Posterior vena cava (tissue), 2 donors: ENCODE results near the gene YEATS2. TPM values are rescaled to one million over a fixed set of nuclear protein-coding genes. Genes with fewer than 3 reads are reported as not detected.
A peak's percentile ranks its signal among the peaks of the same experiment; 100 is the strongest.
"Not testable (repeated sequence)": the region's sequence is repeated elsewhere in the genome, so short reads cannot be mapped to it uniquely, and the experiment has no call there.

Source experiments
- DNase-seq: peaks from one replicate; pipeline ENCODE4 v3.0.0-alpha.2; 2020; ENCODE audit warnings: low spot score
- intact Hi-C, 2 donors: fragments of 100-400 bp; cut with DNase I; formaldehyde crosslinking; loops; one replicate each; pipeline versions ENCODE4 v1.14.1 to v1.14.2; 2022 to 2023
- long read RNA-seq, 2 donors: library from polyadenylated mRNA; unstranded; transcript quantifications; one replicate each; pipeline ENCODE4 v2.0.0, GENCODE V29; 2020 to 2021
- total RNA-seq, 2 donors: library from RNA; stranded (reverse); fragmentation: NEBNext Ultra II Directional; extraction: Animal tissue kit (Norgen Biotek cat#: 25700); gene quantifications; one replicate each; pipeline ENCODE4 v1.2.1, GENCODE V29; 2021
- donor health status: DM: yes; HTN: yes; CAD: no.
- donor health status: DM: yes; HTN: yes; CAD: no.

The YEATS2 gene
- 10 to 100 TPM; 20.8 to 23.6 TPM for total RNA-seq
- long read RNA-seq, donor 1, partial matches to known transcripts, result 3 of 8 reads
- long read RNA-seq, donor 1, other reads (novel, unspliced or antisense), result 5 of 8 reads
- long read RNA-seq, donor 2, partial matches to known transcripts, result 4 of 8 reads
- long read RNA-seq, donor 2, other reads (novel, unspliced or antisense), result 4 of 8 reads

DNA sequence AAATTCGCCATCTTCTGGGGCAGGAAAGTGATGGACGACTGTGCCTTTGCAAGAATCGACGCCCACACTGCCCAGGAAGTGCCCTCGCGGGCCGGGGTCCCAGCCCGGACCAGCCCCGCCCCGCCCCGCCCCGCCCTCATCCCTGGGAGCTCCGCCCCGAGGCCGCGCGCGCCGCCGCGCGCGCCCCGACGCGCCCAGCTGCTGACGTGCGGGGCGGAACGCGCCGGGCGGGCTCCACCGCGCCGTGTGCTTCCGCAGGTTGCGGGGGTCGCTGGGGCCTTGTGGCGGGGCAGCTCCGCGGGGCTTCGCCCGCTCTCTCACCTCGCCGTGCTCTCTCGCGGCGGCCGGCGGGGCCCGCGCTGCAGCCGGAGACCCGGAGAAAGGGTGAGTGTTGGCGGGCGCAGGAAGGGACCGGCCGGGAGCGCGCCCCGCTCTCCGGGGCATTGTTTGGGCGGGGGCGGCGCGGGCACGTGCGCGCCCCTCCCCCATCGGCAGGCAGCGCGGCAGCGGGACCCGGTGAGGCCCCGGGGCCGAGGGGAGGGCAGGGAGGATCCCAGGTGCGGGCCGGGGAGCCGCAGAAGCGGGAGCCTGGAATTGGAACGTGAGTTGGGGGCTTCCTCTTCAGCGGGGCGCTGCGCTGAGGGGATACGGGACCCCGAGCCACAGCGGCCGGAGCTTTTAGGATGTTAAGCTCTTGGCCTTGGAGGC is at the start of gene YEATS2:
TSS of gene YEATS2 (plus strand) at position 188 of the 708 bp plus-strand sequence. CDS start 17,366 bp downstream, outside the sequence.
- intact Hi-C loops, result no loop called here
- peak; percentile 88 for DNase-seq

DNA sequence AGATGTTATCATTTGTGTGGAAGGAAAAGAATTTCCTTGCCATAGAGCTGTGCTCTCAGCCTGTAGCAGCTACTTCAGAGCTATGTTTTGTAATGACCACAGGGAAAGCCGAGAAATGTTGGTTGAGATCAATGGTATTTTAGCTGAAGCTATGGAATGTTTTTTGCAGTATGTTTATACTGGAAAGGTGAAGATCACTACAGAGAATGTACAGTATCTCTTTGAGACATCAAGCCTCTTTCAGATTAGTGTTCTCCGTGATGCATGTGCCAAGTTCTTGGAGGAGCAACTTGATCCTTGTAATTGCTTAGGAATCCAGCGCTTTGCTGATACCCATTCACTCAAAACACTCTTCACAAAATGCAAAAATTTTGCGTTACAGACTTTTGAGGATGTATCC is 47.0 kb upstream of the YEATS2 start:
- no peak for DNase-seq
- intact Hi-C loops, result no loop called here

DNA sequence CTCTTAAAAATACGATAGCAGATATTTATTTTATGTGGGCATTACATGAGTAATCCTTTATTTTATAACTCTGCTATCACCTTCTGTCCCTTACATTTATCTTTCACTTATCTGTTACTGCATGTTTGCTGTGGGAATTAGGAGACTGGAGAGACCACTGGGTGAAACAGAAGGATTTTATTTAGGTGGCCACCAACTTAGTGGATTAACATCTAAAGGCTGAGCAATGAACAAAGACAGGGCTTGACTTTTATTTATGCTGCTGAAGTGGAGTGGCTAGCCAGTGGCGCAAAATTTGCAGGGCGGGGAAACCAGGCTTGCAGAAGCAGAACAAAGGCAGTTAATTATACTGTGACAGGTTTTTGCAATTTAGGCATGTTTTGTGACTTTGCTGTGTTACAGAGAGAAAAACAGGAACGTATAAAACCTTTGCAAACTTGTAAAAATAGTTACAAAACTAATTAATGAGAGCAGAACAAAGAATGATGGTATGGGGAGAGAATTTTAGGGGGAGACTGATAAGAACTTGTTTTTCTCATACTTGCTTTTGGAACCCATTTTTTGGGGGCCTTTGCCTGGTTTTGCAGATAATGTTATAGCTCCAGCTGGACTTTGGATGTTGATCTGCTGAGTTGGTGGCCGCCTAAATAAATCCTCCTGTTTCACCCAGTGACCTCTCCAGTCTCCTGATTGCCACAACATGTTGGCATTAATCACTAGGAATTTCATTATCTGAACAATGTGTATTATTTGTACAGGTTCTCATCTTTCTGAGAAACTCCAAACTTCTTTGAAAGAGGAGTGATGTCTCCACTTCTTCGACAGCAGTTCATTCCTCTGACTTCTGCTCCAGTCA is 44.2 kb upstream of the YEATS2 start:
- intact Hi-C loops, result no loop called here
- DNase-seq, result no peak

DNA sequence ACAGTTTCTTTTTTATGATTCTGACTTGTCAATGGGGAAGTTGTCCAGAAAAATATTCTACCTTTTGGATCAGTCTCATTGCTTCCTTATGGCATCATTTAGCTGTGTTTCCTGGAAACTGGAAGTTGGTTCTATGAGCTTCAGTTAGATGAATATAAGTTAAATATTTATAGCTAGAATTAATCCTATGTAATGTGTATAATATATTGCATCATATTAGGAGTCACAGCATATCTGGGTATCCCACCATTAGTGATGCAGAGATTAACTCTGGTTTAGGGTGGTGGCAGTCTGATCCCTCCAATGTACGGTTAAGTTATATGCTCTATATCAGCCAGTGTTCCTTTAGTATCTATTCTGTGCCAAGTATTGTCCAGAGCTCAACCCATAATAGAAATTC is 42.9 kb upstream of the YEATS2 start:
- intact Hi-C loops, result no loop called here

DNA sequence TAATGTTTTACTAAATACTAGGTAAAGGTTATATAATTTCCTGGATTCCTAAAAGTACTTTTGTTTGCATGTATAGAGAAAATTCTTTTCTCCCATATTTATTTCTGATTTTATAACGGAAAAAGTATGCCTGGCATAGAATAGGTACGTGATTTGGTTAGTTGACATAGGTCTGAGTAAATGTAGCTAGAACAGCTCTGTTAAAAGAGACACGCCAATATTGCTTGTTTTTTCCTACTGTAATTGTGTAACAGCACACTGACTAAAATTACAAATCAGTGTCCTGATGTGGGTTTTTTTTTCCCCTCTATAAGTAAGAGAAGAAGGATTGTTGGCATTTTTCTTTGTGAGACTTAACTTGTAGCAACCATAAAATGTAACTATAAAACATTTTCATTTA is 35.5 kb upstream of the YEATS2 start:
- no peak for DNase-seq
- intact Hi-C loops, result no loop called here

More for the DNA sequence above, 42.9 kb upstream of the YEATS2 start:
- DNase-seq, result no peak

DNA sequence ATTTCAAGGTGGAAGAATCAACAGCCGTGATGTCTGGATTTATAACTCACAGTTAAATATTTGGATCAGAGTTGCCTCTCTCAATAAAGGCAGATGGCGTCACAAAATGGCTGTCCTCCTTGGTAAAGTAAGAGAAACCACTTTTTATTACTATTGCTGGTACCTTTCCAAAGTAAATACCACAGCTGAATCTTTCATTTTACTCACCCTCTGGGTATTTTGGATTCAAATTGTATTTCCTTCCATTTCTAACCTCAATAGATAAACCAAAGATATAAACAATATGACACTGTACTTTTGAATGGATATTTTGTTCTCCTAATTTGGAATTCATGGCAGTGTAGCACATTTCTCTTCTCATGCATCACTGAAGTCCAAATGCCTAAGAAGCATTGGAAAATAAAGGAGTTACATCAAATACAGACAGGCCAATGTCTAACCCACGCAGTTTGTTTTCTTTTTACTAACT is 32.6 kb upstream of the YEATS2 start:
- DNase-seq, result no peak
- intact Hi-C loops, result no loop called here

DNA sequence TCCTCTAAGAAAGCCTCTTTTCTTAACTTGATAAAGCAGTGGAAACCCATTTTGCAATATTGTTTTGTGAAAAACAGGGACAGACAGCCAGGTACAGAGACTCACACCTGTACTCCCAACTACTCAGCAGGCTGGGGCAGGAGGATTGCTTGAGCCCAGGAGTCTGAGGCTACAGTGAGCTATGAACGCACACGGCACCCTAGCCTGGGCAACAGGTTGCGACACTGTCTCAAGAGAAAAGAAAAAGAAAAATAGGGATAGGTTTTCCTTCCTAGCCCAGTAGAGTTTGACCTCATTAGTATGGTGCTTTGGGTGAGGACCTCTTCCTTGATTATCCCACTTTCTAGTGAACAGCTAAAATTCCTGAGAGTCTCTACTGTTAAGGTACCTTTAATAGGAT is 17.5 kb upstream of the YEATS2 start:
- no peak for DNase-seq

DNA sequence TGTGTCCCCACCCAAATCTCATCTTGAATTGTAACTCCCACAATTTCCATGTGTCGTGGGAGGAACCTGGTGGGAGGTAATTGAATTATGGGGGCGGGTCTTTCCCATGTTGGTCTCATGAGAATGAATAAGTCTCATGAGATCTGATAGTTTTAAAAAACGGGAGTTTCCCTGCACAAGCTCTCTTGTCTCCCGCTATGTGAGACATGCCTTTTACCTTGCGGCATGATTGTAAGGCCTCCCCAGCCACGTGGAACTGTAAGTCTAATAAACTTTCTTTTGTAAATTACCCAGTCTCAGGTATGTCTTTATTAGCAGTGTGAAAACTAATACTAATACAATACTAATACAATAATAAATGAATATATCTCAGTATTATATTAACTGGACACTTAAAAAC is 9.9 kb upstream of the YEATS2 start:
- DNase-seq, result no peak
- intact Hi-C loops, result no loop called here

More for the DNA sequence above, 17.5 kb upstream of the YEATS2 start:
- intact Hi-C loops, result no loop called here

DNA sequence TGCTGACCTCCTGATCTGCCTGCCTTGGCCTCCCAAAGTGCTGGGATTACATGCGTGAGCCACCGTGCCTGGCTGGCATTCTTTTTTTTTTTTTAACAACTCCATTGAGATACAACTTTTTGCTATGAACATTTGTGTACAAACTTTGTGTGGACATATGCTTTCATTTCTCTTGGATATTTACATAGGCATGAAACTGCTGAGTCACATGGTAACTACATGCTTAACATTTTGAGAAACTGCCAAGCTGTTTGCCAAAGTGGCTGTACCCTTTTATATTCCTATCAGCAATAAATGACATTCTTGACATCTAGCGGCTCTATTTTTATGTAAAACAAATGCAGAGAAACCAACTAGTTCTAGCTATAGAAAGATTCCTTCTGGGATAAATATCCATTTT is 8.7 kb upstream of the YEATS2 start:
- DNase-seq, result no peak
- intact Hi-C loops, result no loop called here

DNA sequence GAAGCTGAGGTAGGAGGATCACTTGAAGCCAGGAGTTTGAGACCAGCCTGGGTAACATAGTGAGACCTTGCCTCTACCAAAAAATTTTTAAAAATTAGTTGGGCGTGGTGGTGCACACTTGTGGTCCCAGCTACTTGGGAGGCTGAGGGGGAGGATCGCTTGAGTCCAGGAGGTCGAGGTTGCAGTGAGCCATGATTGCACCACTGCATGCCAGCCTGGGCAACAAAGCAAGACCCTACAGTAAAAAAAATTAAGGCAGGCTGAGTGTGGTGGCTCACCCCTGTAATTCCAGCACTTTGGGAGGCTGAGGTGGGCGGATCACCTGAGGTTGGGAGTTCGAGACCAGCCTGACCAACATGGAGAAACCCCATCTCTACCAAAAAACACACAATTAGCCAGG is 8.0 kb upstream of the YEATS2 start:
- intact Hi-C loops, result not testable (repeated sequence)

DNA sequence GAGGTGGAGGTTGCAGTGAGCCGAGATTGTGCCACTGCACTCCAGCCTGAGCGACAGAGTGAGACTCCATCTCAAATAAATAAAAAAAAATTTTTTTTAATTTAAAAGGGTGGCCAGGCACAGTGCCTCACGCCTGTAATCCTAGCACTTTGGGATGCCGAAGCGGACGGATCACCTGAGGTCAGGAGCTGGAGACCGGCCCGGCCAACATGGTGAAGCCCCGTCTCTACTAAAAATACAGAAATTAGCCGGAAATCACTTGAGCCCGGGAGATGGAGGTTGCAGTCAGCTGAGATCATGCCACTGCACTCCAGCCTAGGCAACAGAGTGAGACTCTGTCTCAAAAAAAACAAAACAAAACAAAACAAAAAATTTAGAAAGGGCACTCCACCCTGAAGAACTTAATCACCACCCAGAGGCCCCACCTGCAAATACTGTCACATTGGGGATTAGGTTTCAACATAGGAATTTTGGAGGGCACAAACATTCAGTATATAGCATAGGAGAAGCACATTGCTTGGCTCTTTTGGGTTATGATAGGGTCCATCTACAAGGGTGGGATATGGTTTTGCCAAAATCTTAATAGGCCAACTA is 7.1 kb upstream of the YEATS2 start:
- intact Hi-C loops, result no loop called here
- DNase-seq, result no peak

More for the DNA sequence above, 8.0 kb upstream of the YEATS2 start:
- not testable (repeated sequence) for DNase-seq

DNA sequence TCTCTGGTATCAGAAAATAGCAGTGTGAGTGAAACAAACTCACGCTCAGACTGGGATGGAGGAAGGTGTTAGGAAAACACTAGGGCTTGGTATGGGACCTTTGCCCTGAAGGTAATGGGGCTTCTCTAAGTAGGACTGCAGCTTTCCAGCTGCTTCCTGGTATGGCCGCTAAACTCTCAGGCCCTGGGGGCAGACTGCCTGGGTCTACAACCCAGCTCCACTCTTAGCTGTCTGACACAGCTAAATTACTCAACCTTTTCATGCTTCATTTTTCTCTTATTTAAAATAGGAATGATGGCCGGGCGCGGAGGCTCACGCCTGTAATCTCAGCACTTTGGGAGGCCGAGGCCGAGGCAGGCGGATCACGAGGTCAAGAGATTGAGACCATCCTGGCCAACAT is 5.2 kb upstream of the YEATS2 start:
- DNase-seq, result no peak
- intact Hi-C loops, result no loop called here

DNA sequence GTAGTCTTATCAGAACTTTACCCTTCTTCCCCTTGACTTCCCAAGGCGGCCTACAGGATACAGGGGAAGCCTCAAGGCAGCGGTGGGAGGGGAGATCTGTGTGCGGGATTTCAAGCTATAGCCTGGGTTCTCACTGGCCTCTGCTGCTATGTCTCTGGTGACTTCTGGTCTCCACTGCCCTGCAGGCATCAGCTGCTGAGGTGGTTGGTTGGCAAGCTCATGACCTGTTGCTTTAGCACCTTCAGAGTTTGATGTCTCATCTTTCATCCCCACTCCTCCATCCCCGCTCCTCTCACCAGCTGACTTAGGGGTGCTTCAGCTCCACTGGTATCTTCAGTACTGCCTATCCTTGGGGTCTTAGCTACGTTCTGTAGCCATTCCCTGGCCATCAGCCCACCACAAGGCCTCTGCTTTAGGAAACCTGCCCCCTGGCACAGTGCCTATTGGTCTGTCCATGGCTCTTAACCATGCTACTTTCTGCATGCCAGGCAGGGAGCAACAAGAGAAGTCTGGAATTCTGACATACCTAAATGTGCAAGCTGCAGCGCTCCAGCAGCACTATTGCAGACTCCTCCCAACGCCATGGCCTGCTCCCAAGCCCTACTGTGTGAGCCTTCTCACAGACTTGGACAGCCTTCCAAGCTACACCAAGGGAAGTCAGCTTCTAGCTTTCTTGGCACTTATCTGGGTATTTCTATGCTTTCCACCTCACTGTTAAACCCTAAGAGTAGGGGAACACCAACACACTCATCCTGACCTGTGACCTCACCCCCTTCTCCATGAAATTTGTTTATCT is 1.8 kb upstream of the YEATS2 start:
- no peak for DNase-seq
- intact Hi-C loops, result no loop called here

DNA sequence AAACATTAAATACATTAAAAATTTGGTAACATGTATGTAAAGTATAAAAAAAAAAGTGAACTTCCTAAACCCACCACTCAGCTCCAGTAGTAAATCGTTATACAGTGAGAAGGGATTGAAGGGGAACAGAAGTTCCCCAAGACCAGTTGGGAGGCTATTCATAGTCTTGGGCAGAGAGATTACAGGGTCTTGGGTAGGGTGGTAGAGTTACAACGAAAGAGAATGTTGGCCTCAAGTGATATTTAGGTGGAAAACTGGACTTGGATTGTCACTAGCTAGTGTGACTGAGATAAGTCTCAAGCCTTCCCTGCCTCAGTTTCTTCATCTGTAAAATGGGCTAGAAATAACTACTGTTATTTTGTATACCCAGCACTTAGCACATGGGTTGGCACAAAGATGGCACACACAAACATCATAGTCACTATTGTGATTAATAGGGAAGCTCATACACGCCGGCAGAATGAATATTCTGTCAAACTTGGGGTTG is 431 bp upstream of the YEATS2 start:
- no peak for DNase-seq
- intact Hi-C loops, result no loop called here

DNA sequence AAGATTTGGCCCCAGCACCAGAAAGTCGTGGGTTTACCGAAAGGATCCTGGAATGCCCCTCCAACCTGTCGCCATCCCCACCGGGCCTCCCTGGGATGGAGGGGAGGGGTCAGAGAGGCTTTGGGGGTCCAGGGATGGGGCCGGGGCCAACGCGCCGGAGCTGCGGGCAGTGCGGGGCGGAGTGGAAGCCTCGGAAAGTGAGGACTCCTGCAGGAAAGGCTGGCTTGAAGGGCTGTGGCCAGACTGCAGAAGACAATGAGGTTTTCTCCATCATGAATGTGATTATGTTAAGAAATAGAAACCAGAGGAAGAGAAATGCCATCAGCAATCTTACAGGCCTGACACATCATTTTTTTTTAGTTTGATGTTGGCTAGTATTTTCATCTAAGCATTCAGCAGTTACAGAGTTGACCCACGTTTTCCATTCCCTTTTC is 738 bp downstream of the YEATS2 start:
- no peak for DNase-seq
- intact Hi-C loops, result no loop called here

DNA sequence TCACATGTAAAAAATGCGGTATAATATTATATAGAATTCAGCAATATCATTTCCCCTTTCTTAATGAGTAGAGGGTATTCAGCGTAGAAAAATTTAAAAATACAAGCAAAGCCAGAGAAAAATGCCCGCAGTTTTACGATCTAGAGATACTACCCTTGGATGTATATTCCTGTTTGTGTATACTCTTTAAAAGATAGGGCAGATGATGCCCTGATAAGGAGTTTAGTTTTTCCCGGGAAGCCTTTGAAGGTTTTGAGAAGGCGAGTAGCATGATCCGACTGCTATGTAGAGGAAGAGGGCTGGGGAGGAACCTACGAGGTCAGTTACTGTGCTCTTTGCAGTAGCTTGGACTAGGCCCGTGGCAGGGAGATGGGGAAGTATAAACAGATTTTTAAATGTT is 1.2 kb downstream of the YEATS2 start:
- no peak for DNase-seq
- intact Hi-C loops, result no loop called here

DNA sequence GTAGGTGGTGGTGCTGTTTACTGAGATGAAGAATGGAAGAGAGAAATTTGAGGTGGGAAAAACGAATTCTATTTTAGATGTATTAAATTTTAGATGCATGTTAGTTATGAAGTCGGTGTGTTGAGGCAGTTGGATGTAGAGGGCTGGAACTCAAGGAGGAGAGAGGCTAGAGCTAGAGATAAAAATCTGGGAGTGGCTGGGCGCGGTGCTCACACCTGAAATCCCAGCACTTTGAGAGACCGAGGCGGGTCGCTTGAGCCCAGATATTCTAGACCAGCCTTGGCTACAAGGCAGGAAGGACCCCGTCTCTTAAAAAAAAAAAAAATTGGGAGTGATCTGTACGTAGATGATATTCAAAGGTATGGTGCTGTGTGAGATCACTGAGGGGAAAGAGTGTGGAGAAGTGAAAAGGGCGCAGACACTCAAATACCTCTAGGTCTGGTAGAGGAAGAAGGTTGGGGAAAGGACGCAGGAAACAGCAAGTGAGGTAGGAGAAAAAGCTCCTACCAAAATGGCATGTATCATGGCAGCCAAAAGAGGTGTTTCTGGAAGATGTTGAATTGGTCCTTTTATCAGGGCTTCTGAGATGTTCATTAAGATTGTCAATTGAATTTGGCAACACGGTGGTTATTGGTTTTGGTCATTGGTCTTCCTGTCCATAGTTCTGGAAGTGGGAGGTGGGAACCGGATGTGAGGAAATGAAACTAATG is 1.8 kb downstream of the YEATS2 start:
- intact Hi-C loops, result no loop called here
- DNase-seq, result no peak

DNA sequence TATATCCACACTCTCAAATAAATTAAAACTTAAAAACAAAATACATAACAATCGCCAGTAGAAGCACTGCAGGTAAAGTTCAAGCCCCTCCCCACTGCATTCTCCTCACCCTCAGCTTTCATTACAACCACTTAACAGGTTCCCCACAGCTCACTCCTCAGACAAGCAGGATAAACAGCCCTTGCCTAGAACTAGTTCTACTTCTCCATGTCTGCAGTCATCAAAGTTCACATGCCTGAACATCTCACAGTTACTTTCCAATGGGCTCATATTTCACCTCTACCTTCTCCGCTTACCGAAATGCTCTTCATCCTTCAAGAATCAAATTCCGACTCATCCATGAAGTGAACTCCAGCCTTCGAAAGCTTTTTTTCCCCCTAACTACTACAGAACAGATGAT is 4.1 kb downstream of the YEATS2 start:
- intact Hi-C loops, result no loop called here
- DNase-seq, result no peak
